Right atrium auricular region (tissue), 2 donors: ENCODE measurements around the gene CDC45. TPM values are rescaled to one million over a fixed set of nuclear protein-coding genes. Genes with fewer than 3 reads are reported as not detected.

Source experiments
- DNase-seq: peaks from one replicate; pipeline ENCODE4 v3.0.0-alpha.2; 2019; ENCODE audit warnings: low spot score
- H3K27ac ChIP-seq, 2 donors: fragments of 200-600 bp; sonication (generic); 1 replicate in 1 of 2; 2 replicates in 1 of 2; pipeline ENCODE4 v1.5.1; 2016 to 2019
- H3K27me3 ChIP-seq, 2 donors: fragments of 200-600 bp; sonication (generic); one replicate each; pipeline versions ENCODE4 v1.5.1 to v1.6.0; 2017 to 2019
- H3K36me3 ChIP-seq: fragments of 200-600 bp; sonication (generic); one replicate; pipeline ENCODE4 v1.5.1; 2016
- H3K4me1 ChIP-seq, 2 donors: fragments of 200-600 bp; sonication (generic); one replicate each; pipeline versions ENCODE4 v1.5.1 to v1.6.0; 2017 to 2019
- H3K4me3 ChIP-seq, 2 donors: fragments of 200-600 bp; sonication (generic); 1 replicate in 1 of 2; 2 replicates in 1 of 2; pipeline ENCODE4 v1.5.1; 2017 to 2019; ENCODE audit warnings: mild to moderate bottlenecking in 1 of 2, moderate library complexity in 1 of 2
- H3K9me3 ChIP-seq, 2 donors: fragments of 200-600 bp; sonication (generic); one replicate each; pipeline ENCODE4 v1.5.1; 2019
- CTCF ChIP-seq, 2 donors: fragments of 200-600 bp; sonication (generic); IDR thresholded peaks; one replicate each; pipeline ENCODE4 v1.5.1; 2019; ENCODE audit warnings: antibody characterized with exemption in 2 of 2
- total RNA-seq, 2 donors: library from RNA; depleted of rRNA; stranded (reverse); fragments of >200 nt; gene quantifications; one replicate each; pipeline ENCODE4 v1.1.0, GENCODE V29; 2016

CDC45 gene
- total RNA-seq, 2 donors from 2014 or later = 3.3 TPM; not detected in 1

GRCh38 chr22:19501897-19502447, 22.3 kb downstream of the CDC45 start:
- no peak for DNase-seq
- H3K4me1 ChIP-seq = no peaks in the 10 kb centered on the region
- H3K9me3 ChIP-seq = no peaks in the 10 kb centered on the region
- no peak overlapping the region for H3K4me3 ChIP-seq
- TF ChIP-seq CTCF (IDR thresholded peaks at IDR 0.05) = no peak
- H3K27ac ChIP-seq = no peak overlapping the region
- no peaks in the 10 kb centered on the region for H3K36me3 ChIP-seq
- H3K27me3 ChIP-seq = no peaks in the 10 kb centered on the region

GRCh38 chr22:19503367-19503766, 23.6 kb downstream of the CDC45 start:
- no peak for TF ChIP-seq CTCF (IDR thresholded peaks at IDR 0.05)
- no peaks in the 10 kb centered on the region for H3K27me3 ChIP-seq
- no peak overlapping the region for H3K4me3 ChIP-seq
- no peaks in the 10 kb centered on the region for H3K9me3 ChIP-seq
- H3K27ac ChIP-seq = no peak overlapping the region
- DNase-seq = no peak
- no peaks in the 10 kb centered on the region for H3K36me3 ChIP-seq
- H3K4me1 ChIP-seq = no peaks in the 10 kb centered on the region

GRCh38 chr22:19503869-19504268, 24.1 kb downstream of the CDC45 start:
- DNase-seq = no peak
- Histone ChIP-seq H3K36me3 (no peaks in the 10 kb centered on the region), H3K4me1 (no peaks in the 10 kb centered on the region), H3K9me3 (no peaks in the 10 kb centered on the region), H3K27me3 (no peaks in the 10 kb centered on the region), H3K27ac (no peak overlapping the region), H3K4me3 (no peak overlapping the region)
- no peak for TF ChIP-seq CTCF (IDR thresholded peaks at IDR 0.05)

- DNase-seq = no peak
- Histone ChIP-seq H3K36me3 (no peaks in the 10 kb centered on the region), H3K27ac (no peak overlapping the region), H3K4me1 (no peaks in the 10 kb centered on the region), H3K27me3 (no peaks in the 10 kb centered on the region), H3K9me3 (no peaks in the 10 kb centered on the region), H3K4me3 (no peak overlapping the region)
- TF ChIP-seq CTCF (IDR thresholded peaks at IDR 0.05) = no peak
Observed at GRCh38 chr22:19504900-19505734, 25.4 kb downstream of the CDC45 start.

GRCh38 chr22:19505735-19506126, 26.0 kb downstream of the CDC45 start:
- H3K36me3 ChIP-seq = no peaks in the 10 kb centered on the region
- H3K4me1 ChIP-seq = no peaks in the 10 kb centered on the region
- no peaks in the 10 kb centered on the region for H3K9me3 ChIP-seq
- no peaks in the 10 kb centered on the region for H3K27me3 ChIP-seq
- no peak overlapping the region for H3K27ac ChIP-seq
- no peak for TF ChIP-seq CTCF (IDR thresholded peaks at IDR 0.05)
- no peak overlapping the region for H3K4me3 ChIP-seq
- DNase-seq = no peak
